ENCODE results near the gene TTC31.

Gene TTC31

GRCh38 chr2:74537140-74537539 lies 54.3 kb downstream of the TTC31 start:
- H3K4me3 ChIP-seq (ENCODE audit: low read length), result no peak overlapping the region
- TF ChIP-seq CTCF (IDR thresholded peaks at IDR 0.05; ENCODE audit: low read depth, low read length, poor library complexity, severe bottlenecking), result no peak
- no peak for TF ChIP-seq EZH2phosphoT487 (IDR thresholded peaks at IDR 0.05; ENCODE audit: borderline replicate concordance, low read length)
- no peaks in the 10 kb centered on the region for H4K20me1 ChIP-seq (ENCODE audit: control insufficient read depth, insufficient read depth, low read depth, low read length)
- peaks cover 12% of the 10 kb centered on the region for H3K36me3 ChIP-seq (ENCODE audit: control insufficient read depth, low read length)
- no peaks in the 10 kb centered on the region for H3K9me2 ChIP-seq (replicated peaks; ENCODE audit: control insufficient read depth, low read length)
- no peaks in the 10 kb centered on the region for H3K9me3 ChIP-seq (ENCODE audit: control insufficient read depth, insufficient read depth, low read length)
- peaks cover under 1% of the 10 kb centered on the region; the same call in 1 of the 2 replicates for H3F3A ChIP-seq (ENCODE audit: control insufficient read depth, insufficient read depth)
- H3K27ac ChIP-seq (ENCODE audit: low read depth, low read length), result no peak overlapping the region
- no peaks in the 10 kb centered on the region for H3K79me2 ChIP-seq (ENCODE audit: control insufficient read depth, low read length)
- no peak overlapping the region for H3K4me2 ChIP-seq (ENCODE audit: low read length)
- H3K27me3 ChIP-seq (ENCODE audit: control insufficient read depth, low read length), result peaks cover 25% of the 10 kb centered on the region
- H3K4me1 ChIP-seq (ENCODE audit: control insufficient read depth, low read length), result 0 out of 2 replicates have a peak, but pooled peaks cover 3% of the 10 kb centered on the region

- Histone ChIP-seq H3K9me3 (ENCODE audit: control insufficient read depth, insufficient read depth, low read length) (no peaks in the 10 kb centered on the region), H4K20me1 (ENCODE audit: control insufficient read depth, insufficient read depth, low read depth, low read length) (no peaks in the 10 kb centered on the region), H3F3A (ENCODE audit: control insufficient read depth, insufficient read depth) (no peaks in the 10 kb centered on the region), H3K79me2 (ENCODE audit: control insufficient read depth, low read length) (no peaks in the 10 kb centered on the region), H3K4me2 (ENCODE audit: low read length) (no peak overlapping the region), H3K27ac (ENCODE audit: low read depth, low read length) (no peak overlapping the region), H3K9me2 (replicated peaks; ENCODE audit: control insufficient read depth, low read length) (no peaks in the 10 kb centered on the region), H3K27me3 (ENCODE audit: control insufficient read depth, low read length) (peaks cover 25% of the 10 kb centered on the region), H3K4me1 (ENCODE audit: control insufficient read depth, low read length) (0 out of 2 replicates have a peak, but pooled peaks cover 3% of the 10 kb centered on the region), H3K4me3 (ENCODE audit: low read length) (no peak overlapping the region), H3K36me3 (ENCODE audit: control insufficient read depth, low read length) (no peaks in the 10 kb centered on the region; the same call in 1 of the 2 replicates)
- TF ChIP-seq EZH2phosphoT487 (IDR thresholded peaks at IDR 0.05; ENCODE audit: borderline replicate concordance, low read length), result no peak
- no peak for TF ChIP-seq CTCF (IDR thresholded peaks at IDR 0.05; ENCODE audit: low read depth, low read length, poor library complexity, severe bottlenecking)
Observed at GRCh38 chr2:74538881-74539339, 56.0 kb downstream of the TTC31 start.

- Histone ChIP-seq H3K79me2 (ENCODE audit: control insufficient read depth, low read length) (no peaks in the 10 kb centered on the region), H3K4me1 (ENCODE audit: control insufficient read depth, low read length) (0 out of 2 replicates have a peak, but pooled peaks cover 3% of the 10 kb centered on the region), H3K27ac (ENCODE audit: low read depth, low read length) (no peak overlapping the region), H4K20me1 (ENCODE audit: control insufficient read depth, insufficient read depth, low read depth, low read length) (no peaks in the 10 kb centered on the region), H3K36me3 (ENCODE audit: control insufficient read depth, low read length) (no peaks in the 10 kb centered on the region), H3K4me2 (ENCODE audit: low read length) (no peak overlapping the region), H3K27me3 (ENCODE audit: control insufficient read depth, low read length) (peaks cover 30% of the 10 kb centered on the region), H3K9me3 (ENCODE audit: control insufficient read depth, insufficient read depth, low read length) (no peaks in the 10 kb centered on the region), H3F3A (ENCODE audit: control insufficient read depth, insufficient read depth) (no peaks in the 10 kb centered on the region), H3K4me3 (ENCODE audit: low read length) (no peak overlapping the region), H3K9me2 (replicated peaks; ENCODE audit: control insufficient read depth, low read length) (no peaks in the 10 kb centered on the region)
- no peak for TF ChIP-seq EZH2phosphoT487 (IDR thresholded peaks at IDR 0.05; ENCODE audit: borderline replicate concordance, low read length)
- no peak for TF ChIP-seq CTCF (IDR thresholded peaks at IDR 0.05; ENCODE audit: low read depth, low read length, poor library complexity, severe bottlenecking)
Observed at GRCh38 chr2:74540291-74540690, 57.4 kb downstream of the TTC31 start.
